Dedifferentiated amniotic fluid mesenchymal stem cell (primary cell): ENCODE measurements around the gene BCDIN3D.
"Not testable (repeated sequence)": the region's sequence is repeated elsewhere in the genome, so short reads cannot be mapped to it uniquely, and the experiment has no call there.

Experiments
- DNase-seq: peaks from one replicate; pipeline ENCODE4 v3.0.0-alpha.2; 2016; ENCODE audit errors: extremely low spot score

Gene BCDIN3D

DNA sequence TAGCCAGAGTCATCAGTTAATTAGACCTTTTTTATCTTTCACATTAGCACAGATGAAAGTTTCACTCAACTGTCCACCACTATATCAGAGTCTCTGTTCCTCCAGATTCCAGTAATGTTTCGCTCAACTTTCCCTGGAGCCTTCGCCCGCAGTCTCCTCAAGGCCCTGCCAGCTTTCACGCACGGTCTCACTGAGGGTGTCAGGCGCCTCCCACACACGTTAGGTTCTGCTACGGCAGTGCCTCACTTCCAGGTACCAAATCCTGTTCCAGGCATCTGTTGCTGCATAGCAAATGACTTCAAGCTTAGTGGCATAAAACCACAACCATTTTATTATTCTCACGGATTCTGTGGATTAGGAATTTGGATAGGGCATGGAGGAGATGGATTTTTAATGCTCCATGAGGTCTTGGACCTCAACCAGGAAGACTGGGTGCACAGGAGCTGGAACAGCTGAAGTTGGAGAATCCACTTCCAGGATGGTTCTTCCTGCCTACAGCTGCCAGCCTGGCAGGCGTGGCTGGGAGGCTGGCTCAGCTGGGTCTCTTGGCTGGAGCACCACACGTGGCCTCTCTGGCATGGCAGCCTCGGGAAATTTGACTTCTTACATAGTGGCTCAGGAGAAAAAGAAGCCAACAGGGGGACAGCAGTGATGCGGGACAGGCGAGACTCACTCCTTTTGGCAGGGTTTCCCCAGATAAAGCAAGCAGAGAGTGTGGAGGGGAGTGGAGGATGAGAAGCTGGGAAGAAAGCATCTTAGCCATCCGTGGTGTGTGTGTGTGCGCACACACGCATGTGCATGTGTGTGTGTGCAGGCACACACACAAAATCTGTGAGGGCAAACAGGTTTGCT, 21.3 kb upstream of the BCDIN3D start:
- no peak for DNase-seq

DNA sequence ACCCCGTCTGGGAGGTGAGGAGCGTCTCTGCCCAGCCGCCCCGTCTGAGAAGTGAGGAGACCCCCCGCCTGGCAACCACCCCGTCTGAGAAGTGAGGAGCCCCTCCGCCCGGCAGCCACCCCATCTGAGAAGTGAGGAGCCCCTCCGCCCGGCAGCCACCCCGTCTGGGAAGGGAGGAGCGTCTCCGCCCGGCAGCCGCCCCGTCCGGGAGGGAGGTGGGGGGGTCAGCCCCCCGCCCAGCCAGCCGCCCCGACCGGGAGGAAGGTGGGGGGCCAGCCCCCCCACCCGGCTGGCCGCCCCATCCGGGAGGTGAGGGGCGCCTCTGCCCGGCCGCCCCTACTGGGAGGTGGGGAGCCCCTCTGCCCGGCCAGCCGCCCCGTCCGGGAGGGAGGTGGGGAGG, 18.0 kb upstream of the BCDIN3D start:
- DNase-seq, result not testable (repeated sequence)

- not testable (repeated sequence) for DNase-seq
Measured at GRCh38 chr12:49855890-49856289, 13.0 kb upstream of the BCDIN3D start.

DNA sequence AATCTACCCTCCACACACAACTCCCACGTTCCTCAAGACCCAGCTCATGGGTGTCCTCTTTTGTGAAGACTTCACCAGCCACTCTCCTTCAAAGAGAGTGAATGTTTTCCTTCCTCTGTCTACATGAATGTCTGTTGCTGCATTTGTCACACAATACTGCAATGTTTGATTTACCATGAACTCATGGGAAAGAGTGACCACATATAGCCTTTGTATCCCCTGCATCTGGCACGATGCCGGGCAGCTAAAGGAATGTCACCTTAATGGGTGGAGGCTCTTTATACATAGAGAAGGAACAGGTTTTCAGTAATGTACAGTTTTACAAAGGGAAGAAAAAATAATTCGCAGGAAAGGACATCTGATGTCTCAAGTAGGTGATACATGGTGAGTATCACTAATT, 12.1 kb upstream of the BCDIN3D start:
- DNase-seq, result no peak

DNA sequence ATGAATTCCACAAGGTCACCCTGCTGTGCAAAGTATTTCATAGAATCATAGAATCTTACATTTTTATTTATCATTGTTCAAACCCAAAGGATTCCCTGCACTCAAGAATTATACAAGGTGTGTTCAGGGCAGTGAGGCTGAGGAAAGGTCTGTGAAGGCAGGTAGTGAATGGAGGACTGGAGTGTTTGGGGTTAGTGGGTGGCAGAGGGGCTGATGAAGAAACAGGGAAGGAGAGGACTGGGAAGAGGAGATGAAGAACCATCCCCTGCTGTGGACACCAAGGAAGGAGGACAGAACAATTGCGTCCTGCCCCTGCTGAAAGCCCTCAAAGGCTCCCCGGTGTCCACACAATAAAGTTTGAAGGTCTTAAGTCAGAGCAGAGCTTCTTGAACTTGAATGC, 10.8 kb upstream of the BCDIN3D start:
- no peak for DNase-seq

DNA sequence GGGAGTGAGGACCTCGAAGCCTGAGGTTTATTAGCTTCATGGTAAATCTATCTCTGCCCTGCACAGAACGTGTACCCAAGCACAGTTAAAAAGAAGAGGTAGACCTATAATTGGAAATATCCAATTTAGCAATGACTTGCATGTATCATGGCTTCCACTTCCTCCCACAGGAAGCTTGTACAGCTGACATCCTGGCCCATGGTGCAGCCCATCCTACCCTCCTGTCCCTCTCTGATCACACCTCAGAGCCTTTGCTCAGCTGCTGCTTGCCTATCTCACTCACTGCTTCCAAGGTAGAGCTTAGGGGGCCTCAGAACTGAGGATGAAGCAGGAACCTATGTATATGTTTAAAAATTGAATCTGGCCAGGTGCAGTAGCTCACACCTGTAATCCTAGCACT, 4.3 kb upstream of the BCDIN3D start:
- no peak for DNase-seq

GRCh38 chr12:49846032-49846431, 3.1 kb upstream of the BCDIN3D start:
- no peak for DNase-seq

- no peak for DNase-seq
Measured at GRCh38 chr12:49843876-49844437, 1.1 kb upstream of the BCDIN3D start.

DNA sequence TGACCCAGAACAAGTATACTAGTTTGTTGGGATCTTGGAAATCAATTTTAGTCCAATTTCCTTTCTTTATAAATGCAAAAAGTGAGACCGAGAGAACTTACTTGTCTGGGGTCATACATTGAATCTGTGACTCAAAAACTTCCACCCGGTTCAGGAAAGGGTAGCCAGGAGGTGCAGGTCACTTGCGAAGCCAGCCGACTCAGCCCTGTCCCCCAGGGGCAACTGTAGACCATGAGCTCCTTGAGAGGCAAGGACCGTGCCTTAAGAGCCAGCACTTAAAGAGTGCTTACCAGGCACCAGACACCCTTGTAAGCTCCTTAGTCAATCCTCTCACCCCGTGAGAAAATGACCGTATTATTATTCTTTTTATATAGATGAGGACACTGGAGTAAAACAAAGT, 505 bp upstream of the BCDIN3D start:
- DNase-seq, result no peak

GRCh38 chr12:49838973-49839633, 3.8 kb downstream of the BCDIN3D start:
- no peak for DNase-seq

- peak; percentile 86 for DNase-seq
Measured at GRCh38 chr12:49832836-49833421, 10.0 kb downstream of the BCDIN3D start.

GRCh38 chr12:49831717-49832116, 11.2 kb downstream of the BCDIN3D start:
- no peak for DNase-seq

DNA sequence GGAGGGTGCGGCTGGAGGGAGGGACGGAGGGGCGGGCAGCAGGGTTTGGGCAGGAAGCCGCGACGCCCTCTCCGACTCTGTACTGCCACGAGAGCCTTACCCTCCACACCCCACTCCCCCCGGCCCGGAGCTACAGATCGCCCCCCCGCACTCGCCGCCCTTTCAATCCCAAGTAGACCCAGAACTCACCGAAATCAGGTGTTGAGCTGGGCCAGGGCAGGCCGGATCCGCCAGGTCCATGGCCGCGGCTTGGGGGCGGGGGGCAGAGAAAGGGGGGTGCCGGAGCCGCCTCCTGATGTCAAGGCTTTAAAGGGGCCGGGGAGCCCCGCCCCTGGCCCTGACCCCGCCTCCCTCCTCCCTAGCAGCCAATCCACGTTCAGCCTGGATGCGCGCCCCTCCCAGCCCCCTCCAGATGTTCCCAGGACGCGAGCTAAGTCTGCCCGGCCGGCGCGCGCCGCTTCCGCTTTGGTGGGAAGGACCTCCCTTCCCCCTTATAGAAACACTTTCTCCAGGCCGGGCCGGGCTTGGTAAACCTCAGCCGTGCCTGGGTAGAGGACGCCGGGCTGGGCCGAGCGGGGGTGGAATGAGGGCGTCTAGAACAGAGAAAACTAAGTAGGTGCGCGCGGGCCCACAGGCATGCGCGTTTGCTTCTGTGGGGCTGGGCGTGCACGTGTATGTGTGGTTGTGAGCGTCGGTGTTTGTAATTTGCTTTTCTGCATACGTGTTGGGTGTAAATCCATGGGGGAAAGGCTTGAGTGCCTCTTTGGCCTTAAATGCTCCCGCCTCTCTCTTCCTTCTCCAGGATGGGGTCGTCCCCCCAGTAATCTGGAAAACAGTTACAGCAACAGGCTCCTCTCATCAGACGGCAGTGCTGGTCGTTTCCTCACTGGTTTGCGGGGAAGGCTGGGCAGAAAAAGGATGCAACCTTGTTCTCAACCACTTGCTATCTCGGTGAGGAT, 14.5 kb downstream of the BCDIN3D start, which contains the start of gene NCKAP5L:
TSS of gene NCKAP5L (minus strand) at position 281 of the 959 bp plus-strand sequence. CDS start 24,369 bp downstream, outside the sequence.
- peak; percentile 97 for DNase-seq

GRCh38 chr12:49827401-49828099, 15.4 kb downstream of the BCDIN3D start:
- DNase-seq, result peak; percentile 35

DNA sequence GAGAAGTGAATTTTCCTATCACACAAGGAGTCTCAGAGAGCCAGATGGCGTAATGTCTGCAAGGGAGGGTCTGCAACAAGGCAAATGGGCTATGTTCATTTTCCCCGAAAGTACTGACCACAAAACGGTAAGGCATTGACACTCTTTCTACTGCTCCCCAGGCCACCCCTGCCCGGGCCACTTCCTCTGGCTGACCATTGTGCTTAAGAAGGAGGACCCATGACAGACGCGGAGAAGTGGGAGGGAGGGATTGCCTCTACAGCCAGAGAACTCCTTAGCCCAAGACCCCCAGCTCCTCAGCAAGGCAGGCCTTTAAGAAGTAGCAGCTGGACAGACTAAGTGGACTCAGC, 15.9 kb downstream of the BCDIN3D start:
- no peak for DNase-seq

- DNase-seq, result no peak
Measured at GRCh38 chr12:49825971-49826421, 16.9 kb downstream of the BCDIN3D start.

DNA sequence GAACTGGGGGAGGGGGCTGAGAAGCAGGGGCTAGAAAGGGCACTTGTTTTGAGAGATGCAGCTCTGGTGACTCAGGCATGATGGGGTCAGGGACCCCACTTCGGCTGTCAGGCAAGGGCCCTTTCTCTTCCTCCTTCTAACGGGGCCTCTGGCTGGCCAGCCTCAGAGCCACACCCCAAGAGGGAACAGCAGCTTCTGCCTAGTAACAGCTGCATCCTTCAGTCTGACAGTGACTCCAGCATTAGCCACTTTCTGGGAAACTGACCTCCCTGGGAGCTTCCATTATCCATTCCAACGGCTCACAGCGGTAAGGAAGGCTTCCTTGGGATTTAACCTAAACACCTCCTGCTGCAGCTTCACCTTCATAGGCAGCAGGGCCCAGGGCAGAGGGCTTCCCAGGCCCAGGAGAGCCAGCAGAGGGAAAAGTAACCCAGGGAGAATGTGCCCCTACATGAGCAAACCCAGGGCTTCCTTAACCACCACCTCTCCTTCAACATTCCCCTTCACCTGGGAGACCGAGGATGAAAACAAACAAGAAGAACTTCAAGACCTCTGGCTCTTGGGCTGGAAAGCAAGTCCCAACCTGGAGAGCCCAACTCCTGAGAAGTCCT, 17.4 kb downstream of the BCDIN3D start:
- DNase-seq, result no peak

DNA sequence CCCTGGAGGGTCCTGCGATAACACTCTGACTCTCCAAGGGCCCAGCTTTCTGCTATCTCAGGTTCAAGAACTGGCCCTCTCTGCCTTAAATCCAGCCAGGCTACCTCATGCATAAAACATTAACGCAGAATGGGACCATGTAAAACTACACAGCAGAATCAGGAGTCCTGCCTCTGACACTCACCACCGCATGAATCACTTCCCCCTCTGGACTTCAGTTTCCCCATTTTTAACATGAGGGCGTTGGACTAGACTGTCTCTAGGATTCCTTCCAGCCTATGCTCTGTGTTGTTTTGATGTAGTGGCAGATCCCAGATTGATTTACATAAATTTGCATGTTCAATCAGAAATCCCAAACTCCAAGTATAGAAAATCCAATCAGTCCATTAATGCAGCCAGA, 18.0 kb downstream of the BCDIN3D start:
- DNase-seq, result no peak

GRCh38 chr12:49824416-49824815, 18.5 kb downstream of the BCDIN3D start:
- no peak for DNase-seq

DNA sequence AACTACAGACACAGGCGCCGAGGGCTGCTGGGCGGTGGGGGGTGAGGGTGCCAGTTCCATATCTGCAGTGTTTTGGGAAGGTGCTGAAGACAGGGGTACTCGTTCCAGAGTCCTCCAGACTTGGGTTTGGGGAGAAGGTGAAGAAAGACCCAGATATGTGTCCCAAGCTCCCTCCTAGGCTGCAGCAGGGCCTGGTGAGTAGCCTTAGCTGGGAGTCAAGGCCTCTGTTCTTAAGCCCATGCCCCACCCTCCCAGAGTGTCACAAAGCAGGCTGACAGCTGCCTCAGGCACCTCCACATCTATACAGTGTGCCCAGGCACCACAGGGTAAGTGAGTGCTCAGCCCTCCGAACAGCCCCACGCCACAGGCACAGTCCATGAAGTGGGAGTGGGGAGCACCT, 19.0 kb downstream of the BCDIN3D start:
- no peak for DNase-seq
